ENCODE results near the gene CA10. TPM values are rescaled to one million over a fixed set of nuclear protein-coding genes. Genes with fewer than 3 reads are reported as not detected.
A peak's percentile ranks its signal among the peaks of the same experiment; 100 is the strongest.

Gene CA10
- total and polyA plus RNA-seq, 2 of the 4 experiments (the other 2 are of a cell fraction) = not detected

GRCh38 chr17:51595826-51596398 lies 562.6 kb downstream of the CA10 start:
- no peaks in the 10 kb centered on the region for H3K36me3 ChIP-seq (ENCODE audit: control insufficient read depth, insufficient read depth, low read length)
- peaks cover 5% of the 10 kb centered on the region; the same call in 1 of the 2 replicates for H3K9me3 ChIP-seq (ENCODE audit: control insufficient read depth, insufficient read depth, low read length)
- no peak overlapping the region for H3K9ac ChIP-seq (ENCODE audit: low read depth, low read length)
- H3K4ac ChIP-seq (ENCODE audit: low read depth, low read length) = no peak overlapping the region
- no peak overlapping the region for H3K27ac ChIP-seq (ENCODE audit: insufficient read depth, low read length)
- no peak overlapping the region for H3K56ac ChIP-seq (ENCODE audit: extremely low read depth, insufficient read depth, low read length)
- no peaks in the 10 kb centered on the region for H3K4me1 ChIP-seq (ENCODE audit: control insufficient read depth, insufficient read depth, low read length)
- H4K5ac ChIP-seq (ENCODE audit: low read depth, low read length) = no peak overlapping the region
- H2BK5ac ChIP-seq (ENCODE audit: low read depth, low read length, poor library complexity, severe bottlenecking) = no peak overlapping the region
- H2BK120ac ChIP-seq (ENCODE audit: low read depth, low read length) = no peak overlapping the region
- no peaks in the 10 kb centered on the region for H4K20me1 ChIP-seq (ENCODE audit: insufficient read depth, low read length)
- no peak overlapping the region for H3K23ac ChIP-seq (ENCODE audit: low read depth, low read length)
- no peak overlapping the region for H2BK20ac ChIP-seq (ENCODE audit: low read depth, low read length)
- H2AK9ac ChIP-seq (replicated peaks; ENCODE audit: low read depth, low read length, poor library complexity) = no peak overlapping the region
- no peak overlapping the region for H3K18ac ChIP-seq (ENCODE audit: low read depth, low read length)
- BruUV-seq (replicated peaks) = no TSS peak
- no peak overlapping the region for H4K91ac ChIP-seq (ENCODE audit: insufficient read depth, low read depth, low read length)
- H3K79me1 ChIP-seq (ENCODE audit: low read depth in 1 of 2, low read length in 2 of 2) = no peaks in the 10 kb centered on the region
- H3K27me3 ChIP-seq (ENCODE audit: control insufficient read depth, insufficient read depth, low read length) = no peaks in the 10 kb centered on the region
- no peak overlapping the region for H3K14ac ChIP-seq (replicated peaks; ENCODE audit: low read depth, low read length)
- H2AK5ac ChIP-seq (ENCODE audit: low read depth, low read length) = no peak overlapping the region
- POLR2A ChIA-PET (ENCODE audit: unreplicated experiment) = no interaction called here
- no peak overlapping the region for H2BK15ac ChIP-seq (ENCODE audit: low read depth, low read length)
- DNase-seq (no peak), ATAC-seq (ENCODE audit: low read depth) (no peak)
- H3K4me2 ChIP-seq (ENCODE audit: low read depth, low read length) = no peak overlapping the region
- CTCF ChIA-PET = no interaction called here
- intact Hi-C loops (cut with micrococcal nuclease) = no loop called here
- in situ Hi-C loops (cut with MboI; ENCODE audit: low sequenced_read_pairs) = no loop called here
- no peaks in the 10 kb centered on the region for H3K9me1 ChIP-seq (ENCODE audit: insufficient read depth, low read length)
- dilution Hi-C loops (cut with HindIII; ENCODE audit: low sequenced_read_pairs, unreplicated experiment) = no loop called here
- no peak overlapping the region for H4K8ac ChIP-seq (ENCODE audit: low read depth in 2 of 2, low read length in 2 of 2)
- 0% methylated on average over 2 of the region's 6 CpGs; no CpG with 5 or more reads in 1 of the 2 experiments for WGBS, 2 experiments (ENCODE audit: extremely low coverage in 2 of 2, insufficient read length in 1 of 2)
- no peak overlapping the region for H2AFZ ChIP-seq (replicated peaks; ENCODE audit: low read length, poor library complexity)
- H3K4me3 ChIP-seq (ENCODE audit: insufficient read depth, low read depth, low read length) = no peak overlapping the region
- TF ChIP-seq RAD21 (IDR thresholded peaks at IDR 0.05; ENCODE audit: low read length) (no peak), USF2 (IDR thresholded peaks at IDR 0.05; ENCODE audit: low read depth, low read length) (no peak), CTCF (conservative IDR thresholded peaks at IDR 0.05; ENCODE audit: low read depth, low read length) (no peak), MAFK (IDR thresholded peaks at IDR 0.05; ENCODE audit: low read depth, low read length) (peak; percentile 73), CHD1 (IDR thresholded peaks at IDR 0.05; ENCODE audit: low read depth, low read length) (no peak), MXI1 (IDR thresholded peaks at IDR 0.05; ENCODE audit: borderline replicate concordance, low read depth, low read length) (no peak)
